OCI-LY1 (cell line): ENCODE results near the gene ITGAV.

Experiments
- H2AFZ ChIP-seq: fragments of 200-600 bp; sonication (generic), shearing (Covaris generic); 2 replicates; pipeline ENCODE4 v1.6.0; 2014; ENCODE audit warnings: antibody characterized with exemption, mild to moderate bottlenecking, low read length
- H3F3A ChIP-seq: fragments of 200-600 bp; sonication (generic), shearing (Covaris generic); 2 replicates; pipeline ENCODE4 v1.6.0; 2014; ENCODE audit warnings: mild to moderate bottlenecking, antibody characterized with exemption, low read length, moderate library complexity; ENCODE audit not compliant: insufficient read depth
- H3K27ac ChIP-seq: fragments of 200-600 bp; sonication (generic); 2 replicates; pipeline ENCODE4 v1.5.1; 2014; ENCODE audit warnings: low read length, mixed run types, mild to moderate bottlenecking, low read depth; ENCODE audit not compliant: poor library complexity, severe bottlenecking
- H3K27me3 ChIP-seq: fragments of 200-600 bp; sonication (generic); 2 replicates; pipeline ENCODE4 v1.6.0; 2014; ENCODE audit warnings: antibody characterized with exemption, mild to moderate bottlenecking, low read length, moderate library complexity; ENCODE audit not compliant: insufficient read depth
- H3K36me3 ChIP-seq: fragments of 200-600 bp; sonication (generic); 2 replicates; pipeline ENCODE4 v1.6.1; 2014; ENCODE audit warnings: mild to moderate bottlenecking, antibody characterized with exemption, low read length, moderate library complexity, mixed read lengths; ENCODE audit not compliant: insufficient read depth
- H3K4me1 ChIP-seq: fragments of 200-600 bp; sonication (generic); 2 replicates; pipeline ENCODE4 v1.5.1; 2014; ENCODE audit warnings: mild to moderate bottlenecking, low read length, moderate library complexity; ENCODE audit not compliant: insufficient read depth, severe bottlenecking
- H3K4me2 ChIP-seq: fragments of 200-600 bp; sonication (generic), shearing (Covaris generic); 2 replicates; pipeline ENCODE4 v1.6.1; 2014; ENCODE audit warnings: low read length
- H3K4me3 ChIP-seq: fragments of 200-600 bp; sonication (generic); 2 replicates; pipeline ENCODE4 v1.5.1; 2014; ENCODE audit warnings: low read length, low read depth, mild to moderate bottlenecking, mixed read lengths; ENCODE audit not compliant: poor library complexity, severe bottlenecking
- H3K79me2 ChIP-seq: fragments of 200-600 bp; shearing (Covaris generic); 2 replicates; pipeline ENCODE4 v1.6.1; 2016; ENCODE audit warnings: mixed run types, low read length, mixed read lengths; ENCODE audit not compliant: insufficient read depth
- H3K9ac ChIP-seq: fragments of 200-600 bp; sonication (generic), shearing (Covaris generic); 2 replicates; pipeline ENCODE4 v1.6.1; 2014; ENCODE audit warnings: mild to moderate bottlenecking, low read length, mixed read lengths
- H3K9me2 ChIP-seq: fragments of 200-600 bp; sonication (generic), shearing (Covaris generic); 2 replicates; pipeline ENCODE4 v1.6.1; 2014; ENCODE audit warnings: low read depth, mild to moderate bottlenecking, low read length, mixed read lengths
- H3K9me3 ChIP-seq: fragments of 200-600 bp; shearing (Covaris generic); 2 replicates; pipeline ENCODE4 v1.6.1; 2014; ENCODE audit warnings: low read length, mixed read lengths
- H4K20me1 ChIP-seq: fragments of 200-600 bp; sonication (generic), shearing (Covaris generic); 2 replicates; pipeline ENCODE4 v1.6.0; 2016; ENCODE audit warnings: mild to moderate bottlenecking, low read length; ENCODE audit not compliant: insufficient read depth
- EZH2 ChIP-seq: fragments of 200-600 bp; sonication (generic), shearing (Covaris generic); IDR thresholded peaks from 2 replicates; pipeline ENCODE4 v1.8.0; 2017; ENCODE audit warnings: borderline replicate concordance, mixed run types, mild to moderate bottlenecking, antibody characterized with exemption, low read length, moderate library complexity, mixed read lengths
- TF ChIP-seq, protein P1 (sequence below): fragments of 200-600 bp; sonication (generic), shearing (Covaris generic); IDR thresholded peaks from 2 replicates; pipeline ENCODE4 v1.5.1; 2017; ENCODE audit warnings: mild to moderate bottlenecking, antibody characterized with exemption, low read length, moderate library complexity, mixed read lengths

ITGAV gene

DNA sequence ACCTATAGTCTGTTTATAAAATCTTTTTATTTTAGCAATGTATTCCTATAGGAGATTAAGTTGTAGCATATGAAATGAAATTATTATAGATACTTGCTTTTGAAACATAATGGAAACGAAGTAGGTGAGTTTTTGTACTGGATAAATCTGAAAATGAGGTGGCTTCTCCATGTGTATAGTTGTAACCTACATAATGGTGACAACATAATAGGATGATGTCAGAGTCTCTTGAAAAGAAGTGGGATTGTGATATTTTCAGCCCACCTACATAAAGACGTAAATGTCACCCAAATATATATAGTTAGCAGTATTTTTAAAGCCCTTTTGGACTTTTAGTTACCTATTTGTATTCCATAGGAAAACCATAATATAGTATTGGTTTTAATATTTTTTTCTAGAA lies 138.8 kb downstream of the ITGAV start:
- H3K4me2 ChIP-seq, result no peak overlapping the region
- no peaks in the 10 kb centered on the region for H3K9me2 ChIP-seq
- no peaks in the 10 kb centered on the region for H3K4me1 ChIP-seq
- H3K4me3 ChIP-seq, result no peak overlapping the region
- no peak overlapping the region for H3K27ac ChIP-seq
- H3K27me3 ChIP-seq, result no peaks in the 10 kb centered on the region
- H4K20me1 ChIP-seq, result no peaks in the 10 kb centered on the region
- no peaks in the 10 kb centered on the region for H3K36me3 ChIP-seq
- TF ChIP-seq, protein P1, sequence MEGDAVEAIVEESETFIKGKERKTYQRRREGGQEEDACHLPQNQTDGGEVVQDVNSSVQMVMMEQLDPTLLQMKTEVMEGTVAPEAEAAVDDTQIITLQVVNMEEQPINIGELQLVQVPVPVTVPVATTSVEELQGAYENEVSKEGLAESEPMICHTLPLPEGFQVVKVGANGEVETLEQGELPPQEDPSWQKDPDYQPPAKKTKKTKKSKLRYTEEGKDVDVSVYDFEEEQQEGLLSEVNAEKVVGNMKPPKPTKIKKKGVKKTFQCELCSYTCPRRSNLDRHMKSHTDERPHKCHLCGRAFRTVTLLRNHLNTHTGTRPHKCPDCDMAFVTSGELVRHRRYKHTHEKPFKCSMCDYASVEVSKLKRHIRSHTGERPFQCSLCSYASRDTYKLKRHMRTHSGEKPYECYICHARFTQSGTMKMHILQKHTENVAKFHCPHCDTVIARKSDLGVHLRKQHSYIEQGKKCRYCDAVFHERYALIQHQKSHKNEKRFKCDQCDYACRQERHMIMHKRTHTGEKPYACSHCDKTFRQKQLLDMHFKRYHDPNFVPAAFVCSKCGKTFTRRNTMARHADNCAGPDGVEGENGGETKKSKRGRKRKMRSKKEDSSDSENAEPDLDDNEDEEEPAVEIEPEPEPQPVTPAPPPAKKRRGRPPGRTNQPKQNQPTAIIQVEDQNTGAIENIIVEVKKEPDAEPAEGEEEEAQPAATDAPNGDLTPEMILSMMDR, result no peak
- TF ChIP-seq EZH2, result no peak
- no peak overlapping the region for H2AFZ ChIP-seq
- H3K9me3 ChIP-seq, result no peaks in the 10 kb centered on the region
- no peaks in the 10 kb centered on the region for H3F3A ChIP-seq
- H3K79me2 ChIP-seq, result no peaks in the 10 kb centered on the region
- H3K9ac ChIP-seq, result no peak overlapping the region
